H1 (cell line): Measurements from ENCODE around the gene ADGRB2. TPM values are rescaled to one million over a fixed set of nuclear protein-coding genes. Genes with fewer than 3 reads are reported as not detected.

Experiments
- CTCF ChIA-PET: fragments of 300-600 bp; sonication (Branson Sonifier 250); formaldehyde crosslinking; loops from one replicate; lab custom pipeline; 2021; ENCODE audit not compliant: partially characterized antibody; lab: Charles Lee
- POLR2A ChIA-PET: fragments of 300-600 bp; sonication (Branson Sonifier 250); formaldehyde crosslinking; loops from one replicate; lab custom pipeline; 2021; ENCODE audit warnings: inconsistent platforms; ENCODE audit not compliant: partially characterized antibody; lab: Charles Lee
- DNase-seq, 2 experiments: peaks; one replicate each; pipeline versions ENCODE4 v3.0.0 to v3.0.0-alpha.2; 2010 to 2022; ENCODE audit warnings: low spot score in 2 of 2, low read depth in 1 of 2, mixed read lengths in 1 of 2
- FAIRE-seq: peaks from 2 replicates; lab custom pipeline; 2011; peaks lifted over from hg19 to GRCh38; lab: Jason Lieb, UNC
- H2AFZ ChIP-seq: 2 replicates; pipeline ENCODE4 v1.8.1; 2012; ENCODE audit warnings: low read length, inconsistent platforms
- H2AK5ac ChIP-seq: 2 replicates; pipeline ENCODE4 v1.6.1; 2013; ENCODE audit warnings: low read depth, low read length
- H2BK120ac ChIP-seq: replicated peaks from 2 replicates; pipeline ENCODE3; 2013; ENCODE audit warnings: low read depth, low read length, inconsistent platforms
- H2BK12ac ChIP-seq: 2 replicates; pipeline ENCODE4 v1.6.1; 2013; ENCODE audit warnings: low read depth, low read length
- H2BK15ac ChIP-seq: 2 replicates; pipeline ENCODE4 v1.6.1; 2013; ENCODE audit warnings: low read length
- H2BK20ac ChIP-seq: 2 replicates; pipeline ENCODE4 v1.6.1; 2013; ENCODE audit warnings: low read length
- H2BK5ac ChIP-seq: 2 replicates; pipeline ENCODE4 v1.6.1; 2013; ENCODE audit warnings: low read depth, low read length
- H3K14ac ChIP-seq: 2 replicates; pipeline ENCODE4 v1.6.1; 2013; ENCODE audit warnings: inconsistent platforms; ENCODE audit not compliant: insufficient read length
- H3K18ac ChIP-seq: 2 replicates; pipeline ENCODE4 v1.6.1; 2013; ENCODE audit warnings: low read length; ENCODE audit errors: extremely low read depth
- H3K23ac ChIP-seq: 2 replicates; pipeline ENCODE4 v1.6.1; 2013; ENCODE audit warnings: inconsistent platforms; ENCODE audit not compliant: insufficient read length
- H3K23me2 ChIP-seq: 2 replicates; pipeline ENCODE4 v1.6.1; 2013; ENCODE audit warnings: low read depth, low read length
- H3K27ac ChIP-seq: 2 replicates; pipeline ENCODE4 v1.6.1; 2011; ENCODE audit warnings: low read depth, low read length, inconsistent platforms
- H3K27me3 ChIP-seq, 4 experiments: replicated peaks in 1 of 4; 1 replicate in 1 of 4; 2 replicates in 3 of 4; pipeline versions ENCODE4 v1.6.1 to v1.8.1; 2011 to 2013; ENCODE audit warnings: low read length in 3 of 4, mild to moderate bottlenecking in 3 of 4, inconsistent platforms in 2 of 4, mixed read lengths in 2 of 4, moderate library complexity in 1 of 4; ENCODE audit not compliant: control insufficient read depth in 3 of 4, insufficient read depth in 3 of 4; ENCODE audit errors: extremely low read depth in 1 of 4
- H3K36me3 ChIP-seq, 4 experiments: 2 replicates each; pipeline versions ENCODE4 v1.6.1 to v1.8.1; 2011 to 2013; ENCODE audit warnings: mild to moderate bottlenecking in 4 of 4, low read length in 3 of 4, moderate library complexity in 2 of 4, control low read depth in 1 of 4, inconsistent platforms in 1 of 4; ENCODE audit not compliant: insufficient read depth in 4 of 4, control insufficient read depth in 2 of 4
- H3K4ac ChIP-seq: replicated peaks from 2 replicates; pipeline ENCODE3; 2013; ENCODE audit warnings: low read length, low read depth, mixed read lengths, inconsistent platforms; ENCODE audit not compliant: insufficient read length
- H3K4me1 ChIP-seq, 4 experiments: replicated peaks in 1 of 4; 1 replicate in 1 of 4; 2 replicates in 3 of 4; pipeline versions ENCODE4 v1.6.1 to v1.8.1; 2011 to 2013; ENCODE audit warnings: low read length in 3 of 4, inconsistent platforms in 2 of 4, mixed read lengths in 1 of 4; ENCODE audit not compliant: insufficient read depth in 4 of 4, control insufficient read depth in 3 of 4
- H3K4me2 ChIP-seq, 2 experiments: 2 replicates each; pipeline versions ENCODE4 v1.6.1 to v1.8.1; 2011 to 2013; ENCODE audit warnings: low read depth in 2 of 2, low read length in 2 of 2, control low read depth in 1 of 2, inconsistent platforms in 1 of 2, mild to moderate bottlenecking in 1 of 2; ENCODE audit not compliant: insufficient read depth in 1 of 2
- H3K4me3 ChIP-seq, 4 experiments: fragments of 200-600, 300-600 bp in 1 of 4; sonication (generic), shearing (Covaris generic), sonication (Bioruptor Twin) in 1 of 4; 2 replicates each; pipeline versions ENCODE4 v1.5.1 to v1.8.1; 2011 to 2016; ENCODE audit warnings: low read length in 4 of 4, low read depth in 3 of 4, control low read depth in 2 of 4, inconsistent platforms in 2 of 4, mild to moderate bottlenecking in 2 of 4, mixed read lengths in 1 of 4, moderate library complexity in 1 of 4; ENCODE audit not compliant: insufficient read depth in 2 of 4; ENCODE audit errors: extremely low read depth in 1 of 4
- H3K56ac ChIP-seq: replicated peaks from 2 replicates; pipeline ENCODE3; 2013; ENCODE audit warnings: low read depth, mild to moderate bottlenecking, mixed read lengths, low read length, inconsistent platforms; ENCODE audit not compliant: insufficient read length
- H3K79me1 ChIP-seq: 2 replicates; pipeline ENCODE4 v1.6.1; 2013; ENCODE audit warnings: low read depth, low read length, control low read depth
- H3K79me2 ChIP-seq, 2 experiments: 2 replicates each; pipeline versions ENCODE4 v1.6.1 to v1.8.1; 2012 to 2013; ENCODE audit warnings: low read length in 2 of 2, mild to moderate bottlenecking in 2 of 2, inconsistent platforms in 1 of 2; ENCODE audit not compliant: insufficient read depth in 2 of 2, control insufficient read depth in 1 of 2
- H3K9ac ChIP-seq, 4 experiments: replicated peaks in 1 of 4; 1 replicate in 1 of 4; 2 replicates in 3 of 4; pipeline versions ENCODE4 v1.6.1 to v1.8.1; 2011 to 2013; ENCODE audit warnings: low read depth in 3 of 4, low read length in 3 of 4, control low read depth in 2 of 4, mild to moderate bottlenecking in 2 of 4, moderate library complexity in 2 of 4, inconsistent platforms in 1 of 4; ENCODE audit errors: extremely low read depth in 1 of 4
- H3K9me3 ChIP-seq, 2 experiments: 2 replicates each; pipeline versions ENCODE4 v1.6.1 to v1.8.1; 2012 to 2013; ENCODE audit warnings: mild to moderate bottlenecking in 2 of 2, moderate library complexity in 2 of 2, control low read depth in 1 of 2, inconsistent platforms in 1 of 2, low read depth in 1 of 2, low read length in 1 of 2, mixed read lengths in 1 of 2; ENCODE audit not compliant: insufficient read depth in 2 of 2
- H4K20me1 ChIP-seq, 2 experiments: replicated peaks in 1 of 2; 2 replicates each; pipeline versions ENCODE3 to v1.8.1; 2011 to 2013; ENCODE audit warnings: inconsistent platforms in 2 of 2, low read length in 2 of 2, mild to moderate bottlenecking in 1 of 2; ENCODE audit not compliant: insufficient read depth in 2 of 2, control insufficient read depth in 1 of 2
- H4K5ac ChIP-seq: 2 replicates; pipeline ENCODE4 v1.6.1; 2013; ENCODE audit warnings: low read length, low read depth, mixed read lengths, inconsistent platforms; ENCODE audit not compliant: insufficient read length
- H4K8ac ChIP-seq: 2 replicates; pipeline ENCODE4 v1.8.0; 2013; ENCODE audit warnings: mild to moderate bottlenecking, moderate library complexity, low read length, inconsistent platforms; ENCODE audit not compliant: insufficient read depth; ENCODE audit errors: extremely low read depth
- H4K91ac ChIP-seq: replicated peaks from 2 replicates; pipeline ENCODE3; 2013; ENCODE audit warnings: low read length, mixed read lengths, inconsistent platforms; ENCODE audit not compliant: insufficient read length
- EZH2 ChIP-seq: fragments of 200-600 bp; sonication (generic); IDR thresholded peaks from 2 replicates; pipeline ENCODE4 v1.7.1; 2012; ENCODE audit warnings: low read depth, mild to moderate bottlenecking, moderate library complexity, low read length, inconsistent platforms; ENCODE audit not compliant: severe bottlenecking
- FOSL1 ChIP-seq: IDR thresholded peaks from 2 replicates; pipeline ENCODE4 v1.6.1; 2011; ENCODE audit warnings: mild to moderate bottlenecking, low read depth, low read length, moderate library complexity; ENCODE audit not compliant: insufficient read depth
- NANOG ChIP-seq: IDR thresholded peaks from 2 replicates; pipeline ENCODE4 v1.6.1; 2011; ENCODE audit warnings: low read length, low read depth, mild to moderate bottlenecking, inconsistent platforms; ENCODE audit not compliant: insufficient read depth, poor library complexity, severe bottlenecking
- SAP30 ChIP-seq: fragments of 300-600 bp; sonication (generic); IDR thresholded peaks from 2 replicates; pipeline ENCODE4 v1.7.1; 2012; ENCODE audit warnings: low read length, moderate library complexity, mild to moderate bottlenecking, inconsistent platforms; ENCODE audit not compliant: insufficient read depth, insufficient replicate concordance
- WGBS, 2 experiments: shearing (Covaris generic) in 1 of 2; methylation state at CpG; one replicate each; pipeline versions ENCODE4 v1.1.6 to v1.1.7; 2013 to 2015; ENCODE audit warnings: low lambda C conversion rate in 2 of 2, mixed read lengths in 2 of 2, inconsistent platforms in 1 of 2, low coverage in 1 of 2, missing lambda C conversion rate in 1 of 2; ENCODE audit not compliant: insufficient replicate concordance in 2 of 2, insufficient coverage in 1 of 2, insufficient read length in 1 of 2; ENCODE audit errors: extremely low coverage in 1 of 2, missing lambda C conversion rate in 1 of 2; 5-methylcytosine and 5-hydroxymethylcytosine counted together
- polyA plus RNA-seq, 7 experiments: library from polyadenylated mRNA; depleted of rRNA in 3 of 7; stranded (reverse) in 5 of 7; unstranded in 2 of 7; fragments of >200 nt in 5 of 7; fragments of 200-250 nt in 2 of 7; gene quantifications; 1 replicate in 5 of 7; 2 replicates in 1 of 7; 4 replicates in 1 of 7; pipeline versions ENCODE4 v1.2.1 to v1.2.3, GENCODE V29; 2011 to 2013; ENCODE audit warnings: missing spikeins in 2 of 7, mixed read lengths in 2 of 7
- total RNA-seq: library from RNA; stranded (reverse); fragmentation: NEBNext Ultra II Directional; extraction: Animal tissue kit (Norgen Biotek cat#: 25700); gene quantifications from 2 replicates; pipeline ENCODE4 v1.2.1, GENCODE V29; 2021

Gene ADGRB2
- total and polyA plus RNA-seq, 2 of the 8 experiments (the other 6 are each of a cell fraction or from before 2014, with no cell fraction given): 15.6 to 26.2 TPM

GRCh38 chr1:31758823-31759222, 5.3 kb downstream of the ADGRB2 start:
- H3K79me1 ChIP-seq: peaks cover 3% of the 10 kb centered on the region
- H3K36me3 ChIP-seq: no peaks in the 10 kb centered on the region
- H2BK20ac ChIP-seq: peak overlapping the region; percentile 75; the same call in 1 of the 2 replicates
- H3K9me3 ChIP-seq: no peaks in the 10 kb centered on the region
- no peak overlapping the region for H3K4me3 ChIP-seq
- H2AK5ac ChIP-seq: peak overlapping the region; percentile 93; the same call in 1 of the 2 replicates
- H3K23me2 ChIP-seq: peaks cover 15% of the 10 kb centered on the region
- no peak overlapping the region for H3K9ac ChIP-seq
- ChIA-PET POLR2A (interaction anchor here (0.7 to 2.3 kb wide), 7 partner anchors 9 to 447 kb away, joined by 3 to 9 read pairs (median 3); partner anchors contain the start of gene IQCC), CTCF (interaction anchor here (0.6 to 14.0 kb wide), 26 partner anchors 10 to 595 kb away, joined by 3 to 206 read pairs (median 4); partner anchors contain the start of gene COL16A1)
- H3K56ac ChIP-seq: no peak overlapping the region
- H3K18ac ChIP-seq: no peak overlapping the region
- peak overlapping the region; percentile 98 for H2BK15ac ChIP-seq
- H2AFZ ChIP-seq: no peak overlapping the region
- peaks cover 2 to 11% of the 10 kb centered on the region in 2 experiments for H4K20me1 ChIP-seq
- H2BK120ac ChIP-seq: no peak overlapping the region
- peak overlapping the region; percentile 68 for H4K91ac ChIP-seq
- 79% methylated on average over 7 of the region's 7 CpGs; no CpG with 5 or more reads in 1 of the 2 experiments for WGBS, 2 experiments
- H3K4me2 ChIP-seq: peak overlapping the region; percentile 12 to 86; a peak in 2 of 4 replicates
- no peak overlapping the region for H4K8ac ChIP-seq
- peak overlapping the region; percentile 90; the same call in 1 of the 2 replicates for H2BK12ac ChIP-seq
- H3K27ac ChIP-seq: no peak overlapping the region
- peaks cover 19 to 33% (median 22%) of the 10 kb centered on the region in 4 experiments for H3K4me1 ChIP-seq
- peaks cover 0 to 8% (median 7%) of the 10 kb centered on the region in 4 experiments; a peak in 3 of 7 replicates for H3K27me3 ChIP-seq
- peaks cover 0 to 4% of the 10 kb centered on the region in 2 experiments; a peak in 1 of 4 replicates for H3K79me2 ChIP-seq
- H3K23ac ChIP-seq: no peak overlapping the region
- no peak for DNase-seq
- no peak overlapping the region; the same call in 1 of the 2 replicates for H2BK5ac ChIP-seq
- no peak overlapping the region for H3K14ac ChIP-seq
- no peak for FAIRE-seq
- H3K4ac ChIP-seq: no peak overlapping the region
- TF ChIP-seq NANOG (no peak), SAP30 (no peak), FOSL1 (no peak), EZH2 (no peak)
- no peak overlapping the region for H4K5ac ChIP-seq
